MM.1S (cell line): ENCODE measurements around the gene SAMMSON.

Source experiments
- DNase-seq: peaks from one replicate; pipeline ENCODE4 v3.0.0-alpha.2; 2015
- H2AFZ ChIP-seq: fragments of 300-600 bp; sonication (generic); 2 replicates; pipeline ENCODE4 v1.6.0; 2016; ENCODE audit warnings: antibody characterized with exemption, low read length
- H3F3A ChIP-seq: fragments of 300-600 bp; sonication (generic); 2 replicates; pipeline ENCODE4 v1.6.1; 2016; ENCODE audit warnings: mild to moderate bottlenecking, antibody characterized with exemption, low read length, moderate library complexity, mixed read lengths; ENCODE audit not compliant: insufficient read depth
- H3K27ac ChIP-seq: fragments of 300-600 bp; sonication (generic); 2 replicates; pipeline ENCODE4 v1.5.1; 2016; ENCODE audit warnings: mild to moderate bottlenecking, low read length
- H3K27me3 ChIP-seq: fragments of 300-600 bp; sonication (generic); replicated peaks from 2 replicates; pipeline ENCODE4 v1.6.0; 2016; ENCODE audit warnings: low read length; ENCODE audit not compliant: insufficient read depth
- H3K36me3 ChIP-seq: fragments of 300-600 bp; sonication (generic); replicated peaks from 2 replicates; pipeline ENCODE4 v1.6.1; 2016; ENCODE audit warnings: mild to moderate bottlenecking, low read length, mixed read lengths; ENCODE audit not compliant: insufficient read depth
- H3K4me1 ChIP-seq: fragments of 300-600 bp; sonication (generic); 2 replicates; pipeline ENCODE4 v1.6.1; 2016; ENCODE audit warnings: low read length, mixed read lengths
- H3K4me2 ChIP-seq: fragments of 300-600 bp; sonication (generic); 2 replicates; pipeline ENCODE4 v1.6.0; 2016; ENCODE audit warnings: low read depth, low read length
- H3K4me3 ChIP-seq: fragments of 300-600 bp; sonication (generic); 2 replicates; pipeline ENCODE4 v1.5.1; 2016; ENCODE audit warnings: low read length, mixed read lengths
- H3K79me2 ChIP-seq: fragments of 300-600 bp; sonication (generic); 2 replicates; pipeline ENCODE4 v1.6.1; 2016; ENCODE audit warnings: mixed run types, low read length, mixed read lengths
- H3K9ac ChIP-seq: fragments of 300-600 bp; sonication (generic); 2 replicates; pipeline ENCODE4 v1.6.1; 2016; ENCODE audit warnings: low read length, mixed read lengths
- H3K9me2 ChIP-seq: fragments of 300-600 bp; sonication (generic); replicated peaks from 2 replicates; pipeline ENCODE4 v1.6.1; 2016; ENCODE audit warnings: mild to moderate bottlenecking, low read length, mixed read lengths; ENCODE audit not compliant: insufficient read depth
- H3K9me3 ChIP-seq: fragments of 300-600 bp; sonication (generic); replicated peaks from 2 replicates; pipeline ENCODE4 v1.6.1; 2016; ENCODE audit warnings: mild to moderate bottlenecking, low read length, mixed read lengths; ENCODE audit not compliant: insufficient read depth
- H4K20me1 ChIP-seq: fragments of 300-600 bp; sonication (generic); 2 replicates; pipeline ENCODE4 v1.6.1; 2016; ENCODE audit warnings: mild to moderate bottlenecking, low read length, moderate library complexity, mixed read lengths; ENCODE audit not compliant: insufficient read depth
- EZH2 ChIP-seq: fragments of 300-600 bp; sonication (generic); optimal IDR thresholded peaks from 2 replicates; pipeline ENCODE3; 2017; ENCODE audit warnings: low read depth, mild to moderate bottlenecking, antibody characterized with exemption, low read length, mixed read lengths
- EZH2phosphoT487 ChIP-seq: fragments of 300-600 bp; sonication (generic); IDR thresholded peaks from 2 replicates; pipeline ENCODE4 v1.6.1; 2018; ENCODE audit warnings: antibody characterized with exemption, low read length
- TF ChIP-seq, protein P1 (sequence below): fragments of 300-600 bp; sonication (generic); IDR thresholded peaks from 2 replicates; pipeline ENCODE4 v1.5.1; 2016; ENCODE audit warnings: antibody characterized with exemption, low read length, mixed read lengths

Gene SAMMSON

GRCh38 chr3:70112751-70113150 lies 113.2 kb downstream of the SAMMSON start:
- Histone ChIP-seq H3K9me2 (no peaks in the 10 kb centered on the region), H4K20me1 (no peaks in the 10 kb centered on the region), H3K27ac (no peak overlapping the region), H3K79me2 (no peaks in the 10 kb centered on the region), H3K4me1 (no peaks in the 10 kb centered on the region), H2AFZ (no peak overlapping the region), H3K36me3 (no peaks in the 10 kb centered on the region), H3K4me2 (no peak overlapping the region), H3K9me3 (no peaks in the 10 kb centered on the region), H3K4me3 (no peak overlapping the region), H3F3A (no peaks in the 10 kb centered on the region), H3K27me3 (no peaks in the 10 kb centered on the region), H3K9ac (no peak overlapping the region)
- DNase-seq = no peak
- TF ChIP-seq EZH2phosphoT487 = no peak
- TF ChIP-seq, protein P1, sequence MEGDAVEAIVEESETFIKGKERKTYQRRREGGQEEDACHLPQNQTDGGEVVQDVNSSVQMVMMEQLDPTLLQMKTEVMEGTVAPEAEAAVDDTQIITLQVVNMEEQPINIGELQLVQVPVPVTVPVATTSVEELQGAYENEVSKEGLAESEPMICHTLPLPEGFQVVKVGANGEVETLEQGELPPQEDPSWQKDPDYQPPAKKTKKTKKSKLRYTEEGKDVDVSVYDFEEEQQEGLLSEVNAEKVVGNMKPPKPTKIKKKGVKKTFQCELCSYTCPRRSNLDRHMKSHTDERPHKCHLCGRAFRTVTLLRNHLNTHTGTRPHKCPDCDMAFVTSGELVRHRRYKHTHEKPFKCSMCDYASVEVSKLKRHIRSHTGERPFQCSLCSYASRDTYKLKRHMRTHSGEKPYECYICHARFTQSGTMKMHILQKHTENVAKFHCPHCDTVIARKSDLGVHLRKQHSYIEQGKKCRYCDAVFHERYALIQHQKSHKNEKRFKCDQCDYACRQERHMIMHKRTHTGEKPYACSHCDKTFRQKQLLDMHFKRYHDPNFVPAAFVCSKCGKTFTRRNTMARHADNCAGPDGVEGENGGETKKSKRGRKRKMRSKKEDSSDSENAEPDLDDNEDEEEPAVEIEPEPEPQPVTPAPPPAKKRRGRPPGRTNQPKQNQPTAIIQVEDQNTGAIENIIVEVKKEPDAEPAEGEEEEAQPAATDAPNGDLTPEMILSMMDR = no peak
- no peak for TF ChIP-seq EZH2

DNA sequence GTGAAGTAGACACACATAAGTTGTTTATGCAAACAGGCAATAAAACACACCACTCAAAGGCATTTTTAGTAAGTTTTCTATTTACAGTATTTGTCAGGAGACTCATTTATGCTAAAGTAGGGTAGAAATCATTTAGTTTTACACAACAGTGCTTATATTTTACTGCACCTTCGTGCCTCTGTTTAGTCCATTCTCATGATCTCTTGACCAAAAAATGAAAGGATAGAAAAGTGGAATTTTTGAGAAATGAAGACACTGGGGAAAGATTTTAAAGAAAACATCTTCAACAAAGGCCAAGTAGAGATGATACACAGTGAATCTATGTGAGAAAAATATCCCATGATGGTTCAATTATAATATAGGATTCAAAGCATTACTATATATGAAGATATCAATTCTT lies 114.9 kb downstream of the SAMMSON start:
- no peak for DNase-seq
- TF ChIP-seq EZH2phosphoT487 (no peak), EZH2 (no peak)
- TF ChIP-seq, protein P1 = no peak
- no peaks in the 10 kb centered on the region for H3K36me3 ChIP-seq

GRCh38 chr3:70119879-70120278 lies 120.3 kb downstream of the SAMMSON start:
- peak overlapping the region; percentile 55 for H2AFZ ChIP-seq
- no peak overlapping the region for H3K27ac ChIP-seq
- no peak for TF ChIP-seq EZH2phosphoT487
- H3K4me3 ChIP-seq = no peak overlapping the region
- H3K36me3 ChIP-seq = no peaks in the 10 kb centered on the region
- H3K4me2 ChIP-seq = no peak overlapping the region
- no peaks in the 10 kb centered on the region for H3K9me3 ChIP-seq
- H4K20me1 ChIP-seq = no peaks in the 10 kb centered on the region
- no peaks in the 10 kb centered on the region for H3K27me3 ChIP-seq
- no peaks in the 10 kb centered on the region for H3K4me1 ChIP-seq
- H3K9ac ChIP-seq = no peak overlapping the region
- DNase-seq = no peak
- H3K79me2 ChIP-seq = no peaks in the 10 kb centered on the region
- H3K9me2 ChIP-seq = no peaks in the 10 kb centered on the region
- no peaks in the 10 kb centered on the region for H3F3A ChIP-seq

More for the DNA sequence above, 114.9 kb downstream of the SAMMSON start:
- Histone ChIP-seq H3K27ac (no peak overlapping the region), H3K4me1 (no peaks in the 10 kb centered on the region), H3K79me2 (no peaks in the 10 kb centered on the region), H3K9ac (no peak overlapping the region), H3K9me2 (no peaks in the 10 kb centered on the region), H3K4me2 (no peak overlapping the region), H3K4me3 (no peak overlapping the region), H3K9me3 (no peaks in the 10 kb centered on the region), H4K20me1 (no peaks in the 10 kb centered on the region), H3K27me3 (no peaks in the 10 kb centered on the region), H2AFZ (no peak overlapping the region), H3F3A (no peaks in the 10 kb centered on the region)
